Coronary artery (tissue), 2 donors: ENCODE data around the gene AP1M1.

ENCODE experiments used
- DNase-seq: peaks from one replicate; pipeline ENCODE4 v3.0.0-alpha.2; 2017; ENCODE audit warnings: low spot score
- H3K27ac ChIP-seq, 2 donors: fragments of 200-600 bp; sonication (generic); one replicate each; pipeline ENCODE4 v1.5.1; 2016 to 2019
- H3K4me3 ChIP-seq: fragments of 200-600 bp; sonication (generic); 2 replicates; pipeline ENCODE4 v1.5.1; 2016; ENCODE audit warnings: mild to moderate bottlenecking, moderate library complexity
- TF ChIP-seq, protein P1 (sequence below): fragments of 200-600 bp; sonication (generic); IDR thresholded peaks from one replicate; pipeline ENCODE4 v1.5.1; 2019; ENCODE audit warnings: antibody characterized with exemption

AP1M1 gene

DNA sequence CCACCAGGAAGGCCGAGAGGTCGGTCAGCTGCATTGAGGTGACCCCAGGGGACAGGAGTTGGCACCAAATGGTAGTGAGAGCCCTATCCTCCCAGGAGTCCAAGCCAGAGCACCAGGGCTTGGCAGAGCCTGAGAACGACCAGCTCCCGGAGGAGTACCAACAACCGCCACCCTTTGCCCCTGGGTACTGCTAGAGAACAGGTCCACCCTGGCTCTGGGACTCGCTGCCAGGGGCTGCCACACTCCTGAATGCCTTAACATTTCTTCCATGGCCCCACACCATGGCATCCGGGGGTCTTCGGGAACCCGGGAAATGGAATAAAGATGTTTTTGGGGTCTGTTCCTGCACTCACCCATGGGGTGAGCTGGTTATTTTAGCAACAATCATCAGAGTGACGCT, 40.1 kb upstream of the AP1M1 start:
- TF ChIP-seq, protein P1, sequence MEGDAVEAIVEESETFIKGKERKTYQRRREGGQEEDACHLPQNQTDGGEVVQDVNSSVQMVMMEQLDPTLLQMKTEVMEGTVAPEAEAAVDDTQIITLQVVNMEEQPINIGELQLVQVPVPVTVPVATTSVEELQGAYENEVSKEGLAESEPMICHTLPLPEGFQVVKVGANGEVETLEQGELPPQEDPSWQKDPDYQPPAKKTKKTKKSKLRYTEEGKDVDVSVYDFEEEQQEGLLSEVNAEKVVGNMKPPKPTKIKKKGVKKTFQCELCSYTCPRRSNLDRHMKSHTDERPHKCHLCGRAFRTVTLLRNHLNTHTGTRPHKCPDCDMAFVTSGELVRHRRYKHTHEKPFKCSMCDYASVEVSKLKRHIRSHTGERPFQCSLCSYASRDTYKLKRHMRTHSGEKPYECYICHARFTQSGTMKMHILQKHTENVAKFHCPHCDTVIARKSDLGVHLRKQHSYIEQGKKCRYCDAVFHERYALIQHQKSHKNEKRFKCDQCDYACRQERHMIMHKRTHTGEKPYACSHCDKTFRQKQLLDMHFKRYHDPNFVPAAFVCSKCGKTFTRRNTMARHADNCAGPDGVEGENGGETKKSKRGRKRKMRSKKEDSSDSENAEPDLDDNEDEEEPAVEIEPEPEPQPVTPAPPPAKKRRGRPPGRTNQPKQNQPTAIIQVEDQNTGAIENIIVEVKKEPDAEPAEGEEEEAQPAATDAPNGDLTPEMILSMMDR = no peak
- DNase-seq = no peak
- H3K27ac ChIP-seq = no peak overlapping the region
- no peak overlapping the region for H3K4me3 ChIP-seq

DNA sequence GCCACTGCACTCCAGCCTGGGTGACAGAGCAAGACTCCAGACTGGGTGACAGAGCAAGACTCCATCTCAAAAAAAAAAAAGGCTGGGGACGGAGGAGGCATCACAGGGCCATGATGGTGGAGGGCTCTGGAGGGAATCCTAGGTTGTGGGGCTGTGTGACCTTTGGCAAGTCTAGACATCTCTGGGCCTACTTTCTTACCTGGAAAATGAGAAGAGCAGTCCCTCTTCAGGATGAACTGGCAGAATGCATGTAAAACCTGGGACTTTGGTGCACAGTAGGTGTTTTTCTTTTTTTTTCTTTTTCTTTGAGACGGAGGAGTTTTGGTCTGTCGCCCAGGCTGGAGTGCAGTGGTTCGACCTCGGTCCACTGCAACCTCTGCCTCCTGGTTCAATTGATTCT, 38.1 kb upstream of the AP1M1 start:
- no peak overlapping the region for H3K27ac ChIP-seq
- TF ChIP-seq, protein P1 = no peak
- DNase-seq = no peak
- H3K4me3 ChIP-seq = no peak overlapping the region

DNA sequence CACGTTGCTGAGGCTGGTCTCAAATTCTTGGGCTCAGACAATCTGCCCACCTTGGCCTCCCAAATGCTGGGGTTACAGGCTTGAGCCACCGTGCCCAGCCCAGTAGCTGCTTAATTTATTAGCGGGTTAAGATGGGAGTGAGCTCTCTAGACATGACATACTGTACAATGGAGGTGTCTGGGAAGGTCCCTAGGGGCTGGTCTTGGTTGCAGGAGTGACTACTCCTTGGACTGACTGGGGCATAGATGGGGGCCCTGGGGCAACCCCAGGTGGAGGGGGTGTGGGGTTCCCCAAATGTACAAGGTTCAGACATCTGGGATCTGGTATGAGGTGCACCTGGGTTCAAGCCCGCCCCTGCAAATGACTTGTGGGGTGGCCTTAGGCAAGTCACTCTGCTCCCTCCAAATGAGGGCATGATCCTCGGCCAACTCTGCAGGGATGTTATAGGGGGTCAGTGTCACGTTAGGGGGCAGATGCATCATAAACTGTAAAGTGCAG, 37.2 kb upstream of the AP1M1 start:
- TF ChIP-seq, protein P1 = no peak
- Histone ChIP-seq H3K27ac (no peak overlapping the region), H3K4me3 (no peak overlapping the region)
- no peak for DNase-seq

DNA sequence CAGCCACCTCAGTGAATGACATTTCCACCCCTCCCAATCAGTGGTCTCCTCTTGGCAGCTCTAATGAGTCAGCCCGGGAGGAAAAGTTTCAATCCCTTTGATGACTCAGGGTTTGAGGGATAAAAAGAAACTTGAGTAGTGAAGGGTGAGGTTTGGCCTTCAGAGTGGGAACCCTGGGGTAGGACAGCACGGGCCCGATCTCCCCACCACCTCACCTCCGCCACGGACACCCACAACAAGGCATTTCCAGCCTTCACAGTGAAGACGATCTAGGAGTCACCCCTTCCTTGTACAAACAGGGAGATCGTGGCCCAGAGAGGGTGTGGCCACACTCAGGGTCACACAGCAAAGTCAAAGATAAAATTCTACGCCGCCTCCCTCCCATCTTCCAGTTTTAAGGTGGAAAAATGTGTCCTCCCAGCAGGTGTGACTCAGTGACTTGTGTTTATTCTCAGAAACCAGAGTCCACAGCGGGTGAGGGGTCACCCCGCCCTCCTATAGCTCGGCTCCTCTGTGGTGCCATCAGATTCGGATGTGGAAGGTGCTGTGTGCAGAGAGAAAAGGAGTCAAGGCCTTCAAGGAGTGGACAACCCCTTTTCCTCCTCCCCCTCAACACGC, 36.7 kb upstream of the AP1M1 start:
- Histone ChIP-seq H3K27ac (no peak overlapping the region), H3K4me3 (no peak overlapping the region)
- no peak for DNase-seq
- TF ChIP-seq, protein P1 = no peak

DNA sequence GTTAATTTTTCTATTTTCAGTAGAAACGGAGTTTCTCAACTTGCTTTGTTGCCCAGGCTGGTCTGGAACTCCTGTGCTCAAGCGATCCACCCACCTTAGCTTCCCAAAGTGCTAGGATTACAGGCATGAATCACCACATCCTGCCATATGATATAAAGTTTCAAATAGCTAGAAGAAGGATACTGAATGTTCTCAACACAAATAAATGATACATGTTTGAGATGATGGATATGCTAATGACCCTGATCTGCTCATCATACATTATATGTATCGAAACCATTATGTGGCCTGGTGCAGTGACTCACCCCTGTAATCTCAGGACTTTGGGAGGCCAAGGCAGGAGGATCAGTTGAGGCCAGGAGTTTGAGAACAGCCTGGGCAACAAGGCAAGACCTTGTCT, 35.9 kb upstream of the AP1M1 start:
- DNase-seq = no peak
- TF ChIP-seq, protein P1 = no peak
- Histone ChIP-seq H3K27ac (no peak overlapping the region), H3K4me3 (no peak overlapping the region)

DNA sequence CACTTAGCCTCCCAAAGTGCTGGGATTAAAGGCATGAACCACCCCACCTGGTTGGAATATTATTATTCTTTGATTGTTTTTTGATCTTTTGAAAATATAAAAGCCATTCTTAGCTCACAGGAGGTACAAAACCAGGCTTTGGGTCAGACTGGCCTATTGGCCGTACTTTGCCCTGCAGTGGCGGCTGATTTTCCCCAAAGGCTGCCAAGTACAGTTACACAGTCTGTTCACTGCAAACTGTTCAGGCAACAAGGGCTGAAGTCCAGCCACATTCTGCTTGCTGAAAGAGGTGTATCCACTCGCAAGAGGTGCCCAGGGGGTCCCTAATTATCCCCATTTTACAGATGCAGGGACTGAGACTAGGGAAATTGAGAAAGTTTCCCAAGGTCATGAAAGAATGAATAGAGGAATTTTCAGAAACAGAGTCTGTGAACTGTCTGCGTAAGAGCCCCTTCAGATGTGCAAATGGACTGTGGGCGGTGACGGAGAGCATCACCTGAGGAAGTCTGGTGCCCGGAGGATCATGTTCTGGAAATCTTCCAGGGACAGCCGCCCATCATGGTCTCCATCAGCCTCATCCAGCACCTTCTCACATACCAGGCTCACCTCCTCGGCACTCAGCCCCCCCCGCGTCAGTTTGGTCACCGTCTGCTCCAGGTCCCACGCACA, 33.4 kb upstream of the AP1M1 start:
- DNase-seq = no peak
- no peak overlapping the region for H3K27ac ChIP-seq
- H3K4me3 ChIP-seq = no peak overlapping the region
- TF ChIP-seq, protein P1 = no peak

DNA sequence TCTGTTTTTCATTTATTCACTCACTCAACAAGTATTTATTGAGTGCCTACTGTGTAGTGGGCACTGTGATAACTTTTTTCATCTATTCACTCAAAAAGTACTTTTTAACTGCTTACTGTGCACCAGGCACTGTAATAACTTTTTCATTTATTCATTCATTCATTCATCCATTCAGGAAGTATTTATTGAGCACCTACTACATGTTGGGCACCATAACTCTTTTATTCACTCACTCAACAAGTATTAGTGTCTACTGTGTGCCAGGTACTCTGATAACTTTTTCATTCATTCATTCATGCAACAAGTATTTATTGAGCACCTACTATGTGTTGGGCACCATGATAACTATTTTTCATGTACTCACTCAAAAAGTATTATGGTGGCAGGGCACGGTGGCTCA, 31.3 kb upstream of the AP1M1 start:
- DNase-seq = no peak
- Histone ChIP-seq H3K27ac (no peak overlapping the region), H3K4me3 (no peak overlapping the region)
- TF ChIP-seq, protein P1 = no peak
